PC-9 (cell line): ENCODE results near the gene GAL3ST2.

Experiments used
- EZH2 ChIP-seq: fragments of 200-600 bp; sonication (generic); IDR thresholded peaks from 2 replicates; pipeline ENCODE4 v1.8.0; 2017; ENCODE audit warnings: antibody characterized with exemption, low read depth
- TF ChIP-seq, protein P1 (sequence below): fragments of 200-600 bp; sonication (generic); conservative IDR thresholded peaks from 2 replicates; pipeline ENCODE4 v1.6.1; 2017; ENCODE audit warnings: mixed run types, antibody characterized with exemption, mild to moderate bottlenecking, moderate library complexity

DNA sequence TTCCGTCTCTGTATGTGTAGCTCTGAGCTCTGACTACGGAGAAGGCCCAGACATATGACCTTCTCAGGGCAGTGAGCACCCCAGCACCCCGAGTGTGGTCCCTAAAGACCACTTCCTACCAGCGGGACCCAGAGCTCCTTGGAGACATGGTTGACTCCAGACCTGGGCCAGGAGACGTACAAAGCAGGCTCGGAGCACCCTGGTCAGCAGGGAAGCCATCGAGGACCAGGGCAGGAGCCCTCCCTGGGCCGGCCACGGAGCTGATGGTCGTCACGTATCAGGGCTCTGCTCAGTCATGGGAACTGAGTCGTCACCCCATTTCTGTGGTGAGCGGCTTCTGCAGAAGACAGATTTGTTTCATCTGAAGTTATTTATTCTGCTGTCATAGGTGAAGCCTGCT lies 19.6 kb downstream of the GAL3ST2 start:
- TF ChIP-seq, protein P1, sequence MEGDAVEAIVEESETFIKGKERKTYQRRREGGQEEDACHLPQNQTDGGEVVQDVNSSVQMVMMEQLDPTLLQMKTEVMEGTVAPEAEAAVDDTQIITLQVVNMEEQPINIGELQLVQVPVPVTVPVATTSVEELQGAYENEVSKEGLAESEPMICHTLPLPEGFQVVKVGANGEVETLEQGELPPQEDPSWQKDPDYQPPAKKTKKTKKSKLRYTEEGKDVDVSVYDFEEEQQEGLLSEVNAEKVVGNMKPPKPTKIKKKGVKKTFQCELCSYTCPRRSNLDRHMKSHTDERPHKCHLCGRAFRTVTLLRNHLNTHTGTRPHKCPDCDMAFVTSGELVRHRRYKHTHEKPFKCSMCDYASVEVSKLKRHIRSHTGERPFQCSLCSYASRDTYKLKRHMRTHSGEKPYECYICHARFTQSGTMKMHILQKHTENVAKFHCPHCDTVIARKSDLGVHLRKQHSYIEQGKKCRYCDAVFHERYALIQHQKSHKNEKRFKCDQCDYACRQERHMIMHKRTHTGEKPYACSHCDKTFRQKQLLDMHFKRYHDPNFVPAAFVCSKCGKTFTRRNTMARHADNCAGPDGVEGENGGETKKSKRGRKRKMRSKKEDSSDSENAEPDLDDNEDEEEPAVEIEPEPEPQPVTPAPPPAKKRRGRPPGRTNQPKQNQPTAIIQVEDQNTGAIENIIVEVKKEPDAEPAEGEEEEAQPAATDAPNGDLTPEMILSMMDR: no peak
- TF ChIP-seq EZH2: no peak
